Ovary (tissue), 9 donors: ENCODE measurements around the gene TADA2A. TPM values are rescaled to one million over a fixed set of nuclear protein-coding genes. Genes with fewer than 3 reads are reported as not detected.
A peak's percentile ranks its signal among the peaks of the same experiment; 100 is the strongest.

Experiments
- DNase-seq, 5 donors: peaks; one replicate each; pipeline ENCODE4 v3.0.0-alpha.2; 2019 to 2020
- H3K27ac ChIP-seq, 2 donors: fragments of 200-600 bp; one replicate each; pipeline versions ENCODE4 v1.5.1 to v1.8.0; 2019 to 2022
- H3K27me3 ChIP-seq: fragments of 200-600 bp; one replicate; pipeline ENCODE4 v1.8.0; 2022
- H3K36me3 ChIP-seq: fragments of 200-600 bp; sonication (generic); one replicate; pipeline ENCODE4 v1.5.1; 2019
- H3K4me1 ChIP-seq: one replicate; pipeline ENCODE4 v1.8.1; 2013; ENCODE audit warnings: mild to moderate bottlenecking, moderate library complexity; ENCODE audit not compliant: insufficient read depth
- H3K4me3 ChIP-seq: fragments of 200-600 bp; sonication (generic); one replicate; pipeline ENCODE4 v1.5.1; 2017
- H3K9me3 ChIP-seq, 2 donors: fragments of 200-600 bp in 1 of 2; sonication (generic) in 1 of 2; one replicate each; pipeline versions ENCODE4 v1.5.1 to v1.8.1; 2013 to 2019; ENCODE audit warnings: mild to moderate bottlenecking in 1 of 2, moderate library complexity in 1 of 2
- CTCF ChIP-seq, 3 donors: fragments of 450-650 bp in 2 of 3; fragments of 200-600 bp in 1 of 3; IDR thresholded peaks; one replicate each; pipeline versions ENCODE4 v1.5.1 to v1.8.0; 2016 to 2022; ENCODE audit warnings: antibody characterized with exemption in 3 of 3, mild to moderate bottlenecking in 1 of 3
- EP300 ChIP-seq: sonication (generic); formaldehyde crosslinking; IDR thresholded peaks from one replicate; pipeline ENCODE4 v1.6.1; 2017; ENCODE audit warnings: antibody characterized with exemption
- POLR2A ChIP-seq: fragments of 450-650 bp; IDR thresholded peaks from one replicate; pipeline ENCODE4 v1.6.1; 2017; ENCODE audit warnings: antibody characterized with exemption, mild to moderate bottlenecking, moderate library complexity
- WGBS, 3 donors: extraction: QIAGEN DNeasy Blood & Tissue Kit in 1 of 3; methylation state at CpG; one replicate each; pipeline versions ENCODE4 v1.1.5 to v1.1.7; 2013 to 2017; 5-methylcytosine and 5-hydroxymethylcytosine counted together
- intact Hi-C, 4 donors: fragments of 100-400 bp; cut with DNase I; formaldehyde crosslinking; loops; one replicate each; pipeline versions ENCODE4 v1.11.0 to v1.15.1; 2022 to 2023
- polyA plus RNA-seq, 2 donors: library from polyadenylated mRNA; stranded (reverse); fragments of 200-250 nt in 1 of 2; fragments of 350-450 nt in 1 of 2; fragmentation: Illumina TruSeq in 1 of 2; extraction: RNeasy Lipid Tissue Mini Kit (QIAGEN cat#74804) in 1 of 2; gene quantifications; one replicate each; pipeline ENCODE4 v1.2.3, GENCODE V29; 2013 to 2014
- total RNA-seq, 7 donors: library from RNA; depleted of rRNA in 2 of 7; stranded (reverse); fragments of >200 nt in 2 of 7; fragmentation: NEBNext Ultra II Directional in 3 of 7; extraction: Animal tissue kit (Norgen Biotek cat#: 25700) in 3 of 7; gene quantifications; one replicate each; pipeline versions ENCODE4 v1.1.0 to v1.2.4, GENCODE V29; 2016 to 2023
- donor health status: DM: no; HTN: no; CAD: no; lungs with moderate emphysema.
- donor health status: DM: no; HTN: no; CAD: no.
- donor health status: Bipolar disorder and iron deficiency.
- donor health status: DM: yes; HTN: yes; CAD: no.
- donor health status: DM: no; HTN: no; CAD: no.
- donor health status: DM: yes; HTN: yes; CAD: no.

Gene TADA2A
- total and polyA plus RNA-seq, 9 donors, result 9.2 to 33.2 (median 23.1) TPM

GRCh38 chr17:37492167-37492566 lies 85.5 kb downstream of the TADA2A start:
- WGBS, 3 donors, result 38 to 48% (median 42%) methylated on average over 4 of the region's 4 CpGs

GRCh38 chr17:37493249-37494027 lies 86.8 kb downstream of the TADA2A start:
- Histone ChIP-seq H3K36me3 (no peaks in the 10 kb centered on the region), H3K27me3 (no peaks in the 10 kb centered on the region), H3K4me3 (no peak overlapping the region), H3K4me1 (no peaks in the 10 kb centered on the region), H3K9me3 (no peaks in the 10 kb centered on the region), H3K27ac (no peak overlapping the region)
- DNase-seq, result no peak
- WGBS, 3 donors, result 28 to 60% (median 44%) methylated on average over 2 of the region's 2 CpGs
- no peak for TF ChIP-seq EP300
- TF ChIP-seq CTCF (IDR thresholded peaks at IDR 0.05), result no peak
- TF ChIP-seq POLR2A, result no peak
- intact Hi-C loops, result no loop called here

More at GRCh38 chr17:37492167-37492566, 85.5 kb downstream of the TADA2A start:
- no peaks in the 10 kb centered on the region for H3K36me3 ChIP-seq
- H3K9me3 ChIP-seq, result no peaks in the 10 kb centered on the region
- peak overlapping the region in 1 of 2 donors; percentile 76 for H3K27ac ChIP-seq
- H3K27me3 ChIP-seq, result no peaks in the 10 kb centered on the region
- H3K4me3 ChIP-seq, result no peak overlapping the region
- peaks cover 1% of the 10 kb centered on the region for H3K4me1 ChIP-seq
- TF ChIP-seq CTCF (IDR thresholded peaks at IDR 0.05) (no peak), POLR2A (no peak), EP300 (no peak)
- intact Hi-C loops, result no loop called here
- DNase-seq, result no peak

GRCh38 chr17:37494401-37494831 lies 87.7 kb downstream of the TADA2A start:
- Histone ChIP-seq H3K4me3 (no peak overlapping the region), H3K9me3 (no peaks in the 10 kb centered on the region), H3K4me1 (no peaks in the 10 kb centered on the region), H3K36me3 (no peaks in the 10 kb centered on the region), H3K27ac (no peak overlapping the region), H3K27me3 (no peaks in the 10 kb centered on the region)
- WGBS, 3 donors, result 55 to 63% (median 56%) methylated on average over 3 of the region's 3 CpGs
- no peak for DNase-seq
- TF ChIP-seq POLR2A (no peak), EP300 (no peak), CTCF (IDR thresholded peaks at IDR 0.05) (no peak)
- intact Hi-C loops, result no loop called here

- TF ChIP-seq EP300, result no peak
- TF ChIP-seq CTCF (IDR thresholded peaks at IDR 0.05), result no peak
- no peak for TF ChIP-seq POLR2A
- Histone ChIP-seq H3K27ac (no peak overlapping the region), H3K36me3 (no peaks in the 10 kb centered on the region), H3K4me3 (no peak overlapping the region), H3K9me3 (no peaks in the 10 kb centered on the region), H3K4me1 (no peaks in the 10 kb centered on the region), H3K27me3 (no peaks in the 10 kb centered on the region)
- DNase-seq, result no peak
- WGBS, 3 donors, result 80 to 86% (median 81%) methylated on average over 8 of the region's 8 CpGs
- intact Hi-C loops, result no loop called here
These were observed 88.3 kb downstream of the TADA2A start for GRCh38 chr17:37494971-37495370.
